GM19324 (cell line): ENCODE measurements around the gene KBTBD13.
"Not testable (repeated sequence)": the region's sequence is repeated elsewhere in the genome, so short reads cannot be mapped to it uniquely, and the experiment has no call there.

Experiments used
- ATAC-seq: cut with Tn5 transposase; IDR thresholded peaks from one replicate; pipeline ENCODE4 v1.9.1; 2021; ENCODE audit warnings: mild to moderate bottlenecking, moderate library complexity; ENCODE audit not compliant: unreplicated experiment, low FRiP score

The KBTBD13 gene

GRCh38 chr15:65085990-65086679 is 9.6 kb downstream of the KBTBD13 start:
- ATAC-seq: no peak

GRCh38 chr15:65086680-65087111 is 10.2 kb downstream of the KBTBD13 start:
- no peak for ATAC-seq

- ATAC-seq: no peak
Measured at GRCh38 chr15:65087411-65087810, 10.9 kb downstream of the KBTBD13 start.

- no peak for ATAC-seq
Measured at GRCh38 chr15:65087873-65088642, 11.5 kb downstream of the KBTBD13 start.

GRCh38 chr15:65088643-65089021 is 12.1 kb downstream of the KBTBD13 start:
- ATAC-seq: no peak

- ATAC-seq: no peak
Measured at GRCh38 chr15:65089206-65089824, 12.8 kb downstream of the KBTBD13 start.

GRCh38 chr15:65091946-65092770 is 15.6 kb downstream of the KBTBD13 start:
- no peak for ATAC-seq

GRCh38 chr15:65092911-65093792 is 16.6 kb downstream of the KBTBD13 start:
- ATAC-seq: no peak

- not testable (repeated sequence) for ATAC-seq
Measured at GRCh38 chr15:65093793-65094170, 17.2 kb downstream of the KBTBD13 start.

GRCh38 chr15:65094294-65094995 is 17.9 kb downstream of the KBTBD13 start:
- no peak for ATAC-seq

- no peak for ATAC-seq
Measured at GRCh38 chr15:65095011-65095746, 18.6 kb downstream of the KBTBD13 start.

- ATAC-seq: no peak
Measured at GRCh38 chr15:65095747-65096104, 19.2 kb downstream of the KBTBD13 start.

- ATAC-seq: no peak
Measured at GRCh38 chr15:65096481-65097385, 20.2 kb downstream of the KBTBD13 start.

GRCh38 chr15:65097651-65098263 is 21.2 kb downstream of the KBTBD13 start:
- no peak for ATAC-seq

GRCh38 chr15:65099336-65099735 is 22.8 kb downstream of the KBTBD13 start:
- ATAC-seq: no peak

- not testable (repeated sequence) for ATAC-seq
Measured at GRCh38 chr15:65099801-65100200, 23.3 kb downstream of the KBTBD13 start.

- ATAC-seq: no peak
Measured at GRCh38 chr15:65100442-65100841, 23.9 kb downstream of the KBTBD13 start.
